Activated T-cell treated with anti-CD3 and anti-CD28 coated beads for 1 hour (primary cell): ENCODE measurements around the gene SYS1.

Experiments
- DNase-seq: peaks from one replicate; pipeline ENCODE4 v3.0.0-alpha.2; 2020; ENCODE audit warnings: low read depth

The SYS1 gene

GRCh38 chr20:45415822-45416637, 53.1 kb downstream of the SYS1 start, which contains the start of gene PIGT:
Gene PIGT, plus strand, starts transcription at chr20:45416141. Its CDS starts 16 bp downstream, at chr20:45416157.
- peak; percentile 78 for DNase-seq

GRCh38 chr20:45416917-45417316, 54.0 kb downstream of the SYS1 start:
- no peak for DNase-seq
